Gastrocnemius medialis (tissue), 4 donors: Measurements from ENCODE around the gene PRAMEF12. TPM values are rescaled to one million over a fixed set of nuclear protein-coding genes. Genes with fewer than 3 reads are reported as not detected.
"Not testable (repeated sequence)": the region's sequence is repeated elsewhere in the genome, so short reads cannot be mapped to it uniquely, and the experiment has no call there.

Source experiments
- ATAC-seq, 2 donors: fragments of 150-250 bp; one replicate each; pipeline ENCODE4 v1.9.1; 2016
- DNase-seq, 2 donors: peaks; one replicate each; pipeline ENCODE4 v3.0.0-alpha.2; 2019
- H3K27ac ChIP-seq, 4 donors: fragments of 200-600 bp; sonication (generic); 1 replicate in 1 of 4; 2 replicates in 3 of 4; pipeline ENCODE4 v1.5.1; 2016 to 2018; ENCODE audit warnings: mild to moderate bottlenecking in 2 of 4, moderate library complexity in 1 of 4
- H3K27me3 ChIP-seq, 3 donors: fragments of 200-600 bp; sonication (generic) in 2 of 3; 1 replicate in 1 of 3; 2 replicates in 2 of 3; pipeline versions ENCODE4 v1.5.1 to v1.6.0; 2016 to 2019; ENCODE audit warnings: mild to moderate bottlenecking in 1 of 3, moderate library complexity in 1 of 3
- H3K36me3 ChIP-seq, 2 donors: fragments of 200-600 bp; sonication (generic) in 1 of 2; one replicate each; pipeline ENCODE4 v1.5.1; 2017 to 2018
- H3K4me1 ChIP-seq, 2 donors: fragments of 200-600 bp; sonication (generic) in 1 of 2; one replicate each; pipeline ENCODE4 v1.5.1; 2016 to 2017; ENCODE audit warnings: mild to moderate bottlenecking in 2 of 2
- H3K4me3 ChIP-seq, 4 donors: fragments of 200-600 bp; sonication (generic) in 3 of 4; 1 replicate in 1 of 4; 2 replicates in 3 of 4; pipeline ENCODE4 v1.5.1; 2016 to 2019; ENCODE audit warnings: mild to moderate bottlenecking in 2 of 4
- H3K9me3 ChIP-seq, 3 donors: fragments of 200-600 bp; sonication (generic) in 2 of 3; 1 replicate in 1 of 3; 2 replicates in 2 of 3; pipeline ENCODE4 v1.5.1; 2016 to 2019
- POLR2A ChIP-seq, 2 donors: fragments of 450-650 bp; IDR thresholded peaks; one replicate each; pipeline ENCODE4 v1.6.1; 2017; ENCODE audit warnings: antibody characterized with exemption in 2 of 2, mild to moderate bottlenecking in 2 of 2, moderate library complexity in 2 of 2
- in situ Hi-C, 4 donors: fragments of 200-750 bp; cut with MboI; loops; one replicate each; pipeline versions ENCODE4 v1.15.0 to v1.8.0; 2017; ENCODE audit warnings: low sequenced_read_pairs in 4 of 4
- intact Hi-C: fragments of 100-400 bp; cut with DNase I; formaldehyde crosslinking; loops from one replicate; pipeline ENCODE4 v1.15.1; 2023; ENCODE audit warnings: low total_unique reads
- total RNA-seq, 4 donors: library from RNA; depleted of rRNA; stranded (reverse); fragments of >200 nt; gene quantifications; one replicate each; pipeline versions ENCODE4 v1.1.0 to v1.2.3, GENCODE V29; 2016
- TF ChIP-seq, protein P1 (sequence below), 5 experiments: fragments of 450-650 bp in 3 of 5; fragments of 200-600 bp in 2 of 5; sonication (generic) in 2 of 5; IDR thresholded peaks in 4 of 5; conservative IDR thresholded peaks in 1 of 5; 1 replicate in 4 of 5; 2 replicates in 1 of 5; pipeline ENCODE4 v1.5.1; 2016 to 2019; ENCODE audit warnings: antibody characterized with exemption in 5 of 5, mild to moderate bottlenecking in 3 of 5, moderate library complexity in 3 of 5

PRAMEF12 gene
- total RNA-seq, 4 donors from 2014 or later: not detected

DNA sequence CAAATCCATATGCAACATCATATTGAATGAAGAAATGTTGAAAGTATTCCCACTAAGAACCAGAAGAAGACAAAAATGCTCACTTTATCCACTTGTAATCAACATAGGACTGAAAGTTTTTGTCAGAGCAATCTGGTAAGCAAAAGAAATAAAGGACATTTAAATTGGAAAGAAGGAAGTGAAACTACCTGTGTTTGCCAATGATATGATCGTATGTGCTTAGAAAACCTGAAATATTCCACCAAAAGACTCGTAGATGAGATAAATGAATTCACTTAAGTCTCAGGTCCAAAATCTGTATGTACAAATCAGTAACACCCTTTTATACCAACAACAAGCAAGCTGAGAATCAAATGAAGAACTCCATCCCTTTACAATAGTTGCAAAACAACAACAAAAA lies 26.2 kb downstream of the PRAMEF12 start:
- Histone ChIP-seq H3K27ac (no peak overlapping the region), H3K4me3 (no peak overlapping the region), H3K36me3 (no peaks in the 10 kb centered on the region), H3K4me1 (no peaks in the 10 kb centered on the region), H3K9me3 (no peaks in the 10 kb centered on the region), H3K27me3 (no peaks in the 10 kb centered on the region)
- in situ Hi-C loops (no loop called here), intact Hi-C loops (no loop called here)
- no peak for ATAC-seq
- DNase-seq: no peak
- TF ChIP-seq POLR2A (IDR thresholded peaks at IDR 0.05): no peak
- TF ChIP-seq, protein P1, sequence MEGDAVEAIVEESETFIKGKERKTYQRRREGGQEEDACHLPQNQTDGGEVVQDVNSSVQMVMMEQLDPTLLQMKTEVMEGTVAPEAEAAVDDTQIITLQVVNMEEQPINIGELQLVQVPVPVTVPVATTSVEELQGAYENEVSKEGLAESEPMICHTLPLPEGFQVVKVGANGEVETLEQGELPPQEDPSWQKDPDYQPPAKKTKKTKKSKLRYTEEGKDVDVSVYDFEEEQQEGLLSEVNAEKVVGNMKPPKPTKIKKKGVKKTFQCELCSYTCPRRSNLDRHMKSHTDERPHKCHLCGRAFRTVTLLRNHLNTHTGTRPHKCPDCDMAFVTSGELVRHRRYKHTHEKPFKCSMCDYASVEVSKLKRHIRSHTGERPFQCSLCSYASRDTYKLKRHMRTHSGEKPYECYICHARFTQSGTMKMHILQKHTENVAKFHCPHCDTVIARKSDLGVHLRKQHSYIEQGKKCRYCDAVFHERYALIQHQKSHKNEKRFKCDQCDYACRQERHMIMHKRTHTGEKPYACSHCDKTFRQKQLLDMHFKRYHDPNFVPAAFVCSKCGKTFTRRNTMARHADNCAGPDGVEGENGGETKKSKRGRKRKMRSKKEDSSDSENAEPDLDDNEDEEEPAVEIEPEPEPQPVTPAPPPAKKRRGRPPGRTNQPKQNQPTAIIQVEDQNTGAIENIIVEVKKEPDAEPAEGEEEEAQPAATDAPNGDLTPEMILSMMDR (IDR thresholded peaks at IDR 0.05 in 4 of 5, conservative IDR thresholded peaks at IDR 0.05 in 1 of 5): no peak

- Histone ChIP-seq H3K4me3 (no peak overlapping the region), H3K27me3 (no peaks in the 10 kb centered on the region), H3K4me1 (no peaks in the 10 kb centered on the region), H3K9me3 (no peaks in the 10 kb centered on the region), H3K27ac (no peak overlapping the region), H3K36me3 (no peaks in the 10 kb centered on the region)
- in situ Hi-C loops: no loop called here
- DNase-seq (no peak), ATAC-seq (no peak)
- TF ChIP-seq POLR2A (IDR thresholded peaks at IDR 0.05): no peak
- TF ChIP-seq, protein P1 (IDR thresholded peaks at IDR 0.05 in 4 of 5, conservative IDR thresholded peaks at IDR 0.05 in 1 of 5): no peak
- intact Hi-C loops: no loop called here
Observed at GRCh38 chr1:12809933-12810332, 36.4 kb downstream of the PRAMEF12 start.

GRCh38 chr1:12810691-12811408 lies 37.3 kb downstream of the PRAMEF12 start:
- Histone ChIP-seq H3K27me3 (no peaks in the 10 kb centered on the region), H3K4me3 (no peak overlapping the region), H3K36me3 (no peaks in the 10 kb centered on the region), H3K9me3 (no peaks in the 10 kb centered on the region), H3K27ac (no peak overlapping the region), H3K4me1 (no peaks in the 10 kb centered on the region)
- intact Hi-C loops: no loop called here
- DNase-seq (no peak), ATAC-seq (no peak)
- in situ Hi-C loops: no loop called here
- no peak for TF ChIP-seq POLR2A (IDR thresholded peaks at IDR 0.05)
- TF ChIP-seq, protein P1 (IDR thresholded peaks at IDR 0.05 in 4 of 5, conservative IDR thresholded peaks at IDR 0.05 in 1 of 5): no peak

DNA sequence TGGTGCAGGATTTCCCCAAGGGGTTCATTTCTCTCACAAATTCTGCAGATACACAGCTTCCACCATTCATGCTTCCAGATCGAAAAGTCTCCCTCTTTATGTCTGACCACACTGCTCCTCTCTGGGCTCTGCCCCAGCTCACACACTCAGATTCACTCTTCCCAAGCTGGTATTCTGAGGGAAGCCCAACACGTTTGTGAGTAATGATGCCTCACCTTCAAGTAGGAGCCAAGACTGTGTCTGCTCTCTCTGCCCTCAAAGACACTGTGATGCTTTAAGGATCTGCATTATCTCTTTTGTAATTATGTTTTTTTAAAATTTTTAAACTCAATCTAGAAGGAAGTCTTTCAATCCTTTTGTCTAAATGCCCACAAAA lies 37.9 kb downstream of the PRAMEF12 start:
- TF ChIP-seq, protein P1 (IDR thresholded peaks at IDR 0.05 in 4 of 5, conservative IDR thresholded peaks at IDR 0.05 in 1 of 5): no peak
- intact Hi-C loops: no loop called here
- H3K9me3 ChIP-seq: no peaks in the 10 kb centered on the region
- no peak overlapping the region for H3K4me3 ChIP-seq
- H3K36me3 ChIP-seq: no peaks in the 10 kb centered on the region
- no peak for ATAC-seq
- no peaks in the 10 kb centered on the region for H3K27me3 ChIP-seq
- no peak for DNase-seq
- in situ Hi-C loops: no loop called here
- H3K4me1 ChIP-seq: no peaks in the 10 kb centered on the region
- H3K27ac ChIP-seq: no peak overlapping the region

DNA sequence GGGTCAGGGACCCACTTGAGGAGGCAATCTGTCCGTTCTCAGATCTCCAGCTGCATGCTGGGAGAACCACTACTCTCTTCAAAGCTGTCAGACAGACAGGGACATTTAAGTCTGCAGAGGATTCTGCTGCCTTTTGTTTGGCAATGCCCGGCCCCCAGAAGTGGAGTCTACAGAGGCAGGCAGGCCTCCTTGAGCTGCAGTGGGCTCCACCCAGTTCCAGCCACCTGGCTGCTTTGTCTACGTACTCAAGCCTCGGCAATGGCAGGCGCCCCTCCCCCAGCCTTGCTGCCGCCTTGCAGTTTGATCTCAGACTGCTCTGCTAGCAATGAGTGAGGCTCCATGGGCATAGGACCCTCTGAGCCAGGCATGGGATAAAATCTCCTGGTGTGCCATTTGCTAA lies 45.5 kb downstream of the PRAMEF12 start:
- in situ Hi-C loops, intact Hi-C loops, H3K27ac ChIP-seq, H3K4me3 ChIP-seq, H3K4me1 ChIP-seq, H3K36me3 ChIP-seq, H3K9me3 ChIP-seq, H3K27me3 ChIP-seq, DNase-seq, ATAC-seq: not testable (repeated sequence)

Other genes starting within 250 kb of the PRAMEF12 start
- 100 to 1,000 TPM in 1 of 4 donors, 10 to 100 TPM in 3; 28.5 to 108 (median 67.0) TPM for gene DHRS3, start 155.5 kb upstream of the PRAMEF12 start, total RNA-seq
- not detected for gene AADACL4, start 129.7 kb upstream of the PRAMEF12 start, total RNA-seq
- gene AADACL3, start 57.6 kb upstream of the PRAMEF12 start, total RNA-seq: not detected
- gene CFAP107, start 27.5 kb upstream of the PRAMEF12 start, total RNA-seq: not detected
- not detected for gene PRAMEF1, start 17.7 kb downstream of the PRAMEF12 start, total RNA-seq
- not detected for gene PRAMEF11, start 57.7 kb downstream of the PRAMEF12 start, total RNA-seq
- not detected for gene HNRNPCL1, start 75.0 kb downstream of the PRAMEF12 start, total RNA-seq
- gene PRAMEF2, start 83.3 kb downstream of the PRAMEF12 start, total RNA-seq: not detected
- not detected for gene PRAMEF4, start 112.5 kb downstream of the PRAMEF12 start, total RNA-seq
- not detected for gene PRAMEF10, start 124.5 kb downstream of the PRAMEF12 start, total RNA-seq
- not detected for gene PRAMEF7, start 142.9 kb downstream of the PRAMEF12 start, total RNA-seq
- gene PRAMEF6, start 173.8 kb downstream of the PRAMEF12 start, total RNA-seq: not detected